ENCODE results near the gene HOMER2. TPM values are rescaled to one million over a fixed set of nuclear protein-coding genes. Genes with fewer than 3 reads are reported as not detected.

Gene HOMER2
- total RNA-seq, 1 experiment from 2014 or later: 49.4 TPM

DNA sequence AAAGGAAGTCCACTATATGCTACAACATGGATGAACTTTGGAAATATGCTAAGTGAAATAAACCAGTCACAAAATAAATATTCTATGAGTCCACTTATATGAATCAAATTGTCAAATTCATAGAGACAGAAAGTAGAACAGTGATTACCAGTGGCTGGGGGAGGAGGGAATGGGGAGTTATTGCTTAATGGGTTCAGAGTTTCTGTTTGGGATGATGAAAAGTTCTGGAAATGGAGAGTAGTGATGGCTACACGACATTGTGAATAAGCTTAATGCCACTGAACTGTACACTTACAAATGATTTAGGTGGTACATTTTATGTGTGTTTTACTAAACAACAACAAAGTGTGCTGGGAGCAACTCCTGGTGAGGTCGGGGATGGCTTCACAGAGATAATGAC lies 38.1 kb downstream of the HOMER2 start:
- no peak overlapping the region for H3K4me3 Mint-ChIP-seq (ENCODE audit: low read depth, unreplicated experiment)
- H3K4me1 Mint-ChIP-seq (ENCODE audit: low read depth, unreplicated experiment): peaks cover 23% of the 10 kb centered on the region
- CTCF ChIA-PET: interaction anchor here (0.6 kb wide), 1 partner anchor 64 kb away, joined by 3 read pairs; no protein-coding TSS in a partner anchor
- TF ChIP-seq, protein P1, sequence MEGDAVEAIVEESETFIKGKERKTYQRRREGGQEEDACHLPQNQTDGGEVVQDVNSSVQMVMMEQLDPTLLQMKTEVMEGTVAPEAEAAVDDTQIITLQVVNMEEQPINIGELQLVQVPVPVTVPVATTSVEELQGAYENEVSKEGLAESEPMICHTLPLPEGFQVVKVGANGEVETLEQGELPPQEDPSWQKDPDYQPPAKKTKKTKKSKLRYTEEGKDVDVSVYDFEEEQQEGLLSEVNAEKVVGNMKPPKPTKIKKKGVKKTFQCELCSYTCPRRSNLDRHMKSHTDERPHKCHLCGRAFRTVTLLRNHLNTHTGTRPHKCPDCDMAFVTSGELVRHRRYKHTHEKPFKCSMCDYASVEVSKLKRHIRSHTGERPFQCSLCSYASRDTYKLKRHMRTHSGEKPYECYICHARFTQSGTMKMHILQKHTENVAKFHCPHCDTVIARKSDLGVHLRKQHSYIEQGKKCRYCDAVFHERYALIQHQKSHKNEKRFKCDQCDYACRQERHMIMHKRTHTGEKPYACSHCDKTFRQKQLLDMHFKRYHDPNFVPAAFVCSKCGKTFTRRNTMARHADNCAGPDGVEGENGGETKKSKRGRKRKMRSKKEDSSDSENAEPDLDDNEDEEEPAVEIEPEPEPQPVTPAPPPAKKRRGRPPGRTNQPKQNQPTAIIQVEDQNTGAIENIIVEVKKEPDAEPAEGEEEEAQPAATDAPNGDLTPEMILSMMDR (IDR thresholded peaks at IDR 0.05; ENCODE audit: unreplicated experiment): no peak
- H3K9me3 Mint-ChIP-seq (ENCODE audit: low read depth, unreplicated experiment): peaks cover 4% of the 10 kb centered on the region
- DNase-seq: no peak
- no TSS peak for BruUV-seq (replicated peaks)
- H3K36me3 Mint-ChIP-seq (ENCODE audit: insufficient read depth, unreplicated experiment): peaks cover 5% of the 10 kb centered on the region
- no peaks in the 10 kb centered on the region for H3K27me3 Mint-ChIP-seq (ENCODE audit: unreplicated experiment)
- intact Hi-C loops (cut with micrococcal nuclease; ENCODE audit: unreplicated experiment): no loop called here
- no peak overlapping the region for H3K27ac Mint-ChIP-seq (ENCODE audit: unreplicated experiment)

DNA sequence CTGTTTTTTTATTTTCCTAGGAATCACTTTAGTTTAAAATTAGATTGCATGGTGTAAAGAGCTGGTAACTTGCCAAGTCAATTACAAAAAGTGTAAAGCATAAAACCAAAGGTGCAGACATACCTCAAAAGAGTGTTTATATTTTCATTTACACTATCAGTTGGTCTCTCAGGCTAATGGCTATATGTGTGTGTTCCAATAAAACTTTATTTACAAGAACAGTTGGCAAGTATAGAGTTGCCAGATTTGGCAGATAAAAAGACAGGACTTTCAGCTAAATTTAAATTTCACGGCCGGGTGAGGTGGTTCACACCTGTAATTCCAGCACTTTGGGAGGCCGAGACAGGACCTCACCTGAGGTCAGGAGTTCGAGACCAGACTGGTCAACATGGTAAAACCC lies 41.1 kb downstream of the HOMER2 start:
- no peak for DNase-seq
- Mint-ChIP-seq H3K4me1 (ENCODE audit: low read depth, unreplicated experiment) (no peaks in the 10 kb centered on the region), H3K9me3 (ENCODE audit: low read depth, unreplicated experiment) (peaks cover 15% of the 10 kb centered on the region), H3K27ac (ENCODE audit: unreplicated experiment) (no peak overlapping the region), H3K27me3 (ENCODE audit: unreplicated experiment) (no peaks in the 10 kb centered on the region), H3K4me3 (ENCODE audit: low read depth, unreplicated experiment) (no peak overlapping the region), H3K36me3 (ENCODE audit: insufficient read depth, unreplicated experiment) (peaks cover 4% of the 10 kb centered on the region)
- no TSS peak for BruUV-seq (replicated peaks)
- intact Hi-C loops (cut with micrococcal nuclease; ENCODE audit: unreplicated experiment): no loop called here
- TF ChIP-seq, protein P1 (IDR thresholded peaks at IDR 0.05; ENCODE audit: unreplicated experiment): no peak
- CTCF ChIA-PET: interaction anchor here (0.9 kb wide), 1 partner anchor 10 kb away, joined by 4 read pairs; no protein-coding TSS in a partner anchor

DNA sequence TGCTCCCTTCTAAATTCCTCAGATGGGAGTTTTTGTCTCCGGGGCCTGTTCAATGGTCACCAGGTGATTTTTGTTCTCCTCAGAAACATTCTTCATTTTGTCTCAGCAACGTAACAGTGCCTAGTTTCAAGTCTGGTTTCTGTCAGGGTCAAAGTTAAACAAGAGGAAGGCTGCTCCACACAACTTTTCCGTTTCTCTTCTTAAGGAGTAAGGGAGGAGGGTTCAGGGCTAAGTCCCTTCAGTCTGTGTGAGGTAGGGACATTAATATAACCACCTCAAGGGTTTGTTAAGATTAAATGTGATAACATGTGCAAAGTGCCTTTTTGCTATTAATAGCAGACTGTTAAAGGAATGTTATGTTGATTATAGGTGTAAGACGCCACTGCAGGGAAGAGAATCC lies 41.8 kb downstream of the HOMER2 start:
- intact Hi-C loops (cut with micrococcal nuclease; ENCODE audit: unreplicated experiment): no loop called here
- no peak for DNase-seq
- Mint-ChIP-seq H3K9me3 (ENCODE audit: low read depth, unreplicated experiment) (peaks cover 15% of the 10 kb centered on the region), H3K4me1 (ENCODE audit: low read depth, unreplicated experiment) (no peaks in the 10 kb centered on the region), H3K36me3 (ENCODE audit: insufficient read depth, unreplicated experiment) (peaks cover 4% of the 10 kb centered on the region), H3K27me3 (ENCODE audit: unreplicated experiment) (no peaks in the 10 kb centered on the region), H3K4me3 (ENCODE audit: low read depth, unreplicated experiment) (no peak overlapping the region), H3K27ac (ENCODE audit: unreplicated experiment) (no peak overlapping the region)
- TF ChIP-seq, protein P1 (IDR thresholded peaks at IDR 0.05; ENCODE audit: unreplicated experiment): no peak
- CTCF ChIA-PET: interaction anchor here (0.9 kb wide), 1 partner anchor 11 kb away, joined by 4 read pairs; no protein-coding TSS in a partner anchor
- BruUV-seq (replicated peaks): no TSS peak

DNA sequence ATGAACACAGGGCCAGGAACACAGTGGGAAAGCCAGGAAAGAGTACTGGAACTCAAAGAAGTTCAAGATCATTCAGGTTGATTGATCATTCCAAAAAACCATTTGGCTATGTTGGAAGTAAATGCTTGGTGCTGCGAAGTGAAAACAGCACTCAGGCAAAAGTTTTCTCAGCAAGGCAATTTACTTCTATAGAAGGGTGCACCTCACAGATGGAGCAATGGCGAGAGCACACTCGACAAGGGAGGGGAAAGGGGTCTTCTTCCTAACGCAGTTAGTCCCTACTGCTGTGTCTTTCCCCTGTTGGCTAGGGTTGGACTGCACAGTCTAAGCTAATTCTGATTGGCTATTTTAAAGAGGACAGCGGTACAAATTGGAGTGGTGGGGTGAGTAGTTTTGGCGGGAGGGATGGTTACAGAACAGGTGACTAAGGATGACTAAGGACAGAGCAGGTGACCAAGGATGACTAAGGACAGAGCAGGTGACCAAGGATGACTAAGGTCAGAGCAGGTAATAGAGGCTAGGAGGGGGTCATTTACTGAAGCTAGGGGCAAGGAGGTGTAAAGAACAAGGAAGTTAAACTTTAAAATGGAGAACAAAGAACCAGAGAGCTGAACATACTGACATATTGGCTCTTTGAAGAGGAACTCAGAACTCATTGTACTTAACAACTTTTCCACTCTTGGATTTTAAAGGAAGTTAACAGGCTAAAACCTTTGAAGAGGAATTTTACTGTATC lies 43.3 kb downstream of the HOMER2 start:
- TF ChIP-seq, protein P1 (IDR thresholded peaks at IDR 0.05; ENCODE audit: unreplicated experiment): no peak
- intact Hi-C loops (cut with micrococcal nuclease; ENCODE audit: unreplicated experiment): no loop called here
- no peaks in the 10 kb centered on the region for H3K27me3 Mint-ChIP-seq (ENCODE audit: unreplicated experiment)
- no peak overlapping the region for H3K27ac Mint-ChIP-seq (ENCODE audit: unreplicated experiment)
- DNase-seq: no peak
- no TSS peak for BruUV-seq (replicated peaks)
- peaks cover 4% of the 10 kb centered on the region for H3K36me3 Mint-ChIP-seq (ENCODE audit: insufficient read depth, unreplicated experiment)
- peaks cover 15% of the 10 kb centered on the region for H3K9me3 Mint-ChIP-seq (ENCODE audit: low read depth, unreplicated experiment)
- H3K4me1 Mint-ChIP-seq (ENCODE audit: low read depth, unreplicated experiment): peaks cover 9% of the 10 kb centered on the region
- CTCF ChIA-PET: no interaction called here
- H3K4me3 Mint-ChIP-seq (ENCODE audit: low read depth, unreplicated experiment): no peak overlapping the region

Data from Calu3 (cell line).